IMR-90 (cell line): ENCODE results near the gene KDM8.

ENCODE experiments used
- CTCF ChIP-seq: conservative IDR thresholded peaks from 2 replicates; pipeline ENCODE4 v1.5.1; 2012; ENCODE audit warnings: mild to moderate bottlenecking, low read depth, low read length, improper control_type of control experiment
- RAD21 ChIP-seq: IDR thresholded peaks from 2 replicates; pipeline ENCODE4 v1.6.1; 2012; ENCODE audit warnings: low read length, improper control_type of control experiment

- TF ChIP-seq CTCF (no peak), RAD21 (no peak)
Measured at GRCh38 chr16:27246439-27246838, 43.1 kb downstream of the KDM8 start.
